OCI-LY7 (cell line): Measurements from ENCODE around the gene MEMO1. TPM values are rescaled to one million over a fixed set of nuclear protein-coding genes. Genes with fewer than 3 reads are reported as not detected.
"Not testable (repeated sequence)": the region's sequence is repeated elsewhere in the genome, so short reads cannot be mapped to it uniquely, and the experiment has no call there.

Source experiments
- BruUV-seq: library from RNA; stranded (reverse); fragments of 400-500 nt; replicated peaks from 2 replicates; lab custom pipeline; 2021; lab: Mats Ljungman, UMichigan
- CTCF ChIA-PET: fragments of 300-600 bp; sonication (Branson Sonifier 250); formaldehyde crosslinking; loops from one replicate; lab custom pipeline; 2022; ENCODE audit warnings: antibody characterized with exemption; ENCODE audit not compliant: unreplicated experiment; lab: Charles Lee
- POLR2A ChIA-PET: fragments of 300-600 bp; sonication (Branson Sonifier 250); formaldehyde crosslinking; loops from one replicate; lab custom pipeline; 2022; ENCODE audit warnings: antibody characterized with exemption; lab: Charles Lee
- DNase-seq: peaks from one replicate; pipeline ENCODE4 v3.0.0-alpha.2; 2015; ENCODE audit warnings: low spot score
- H2AFZ ChIP-seq: fragments of 200-600 bp; sonication (generic), shearing (Covaris generic); 2 replicates; pipeline ENCODE4 v1.6.1; 2014; ENCODE audit warnings: mild to moderate bottlenecking, antibody characterized with exemption, low read length, moderate library complexity
- H3K27ac ChIP-seq: fragments of 200-600 bp; sonication (generic); 2 replicates; pipeline ENCODE4 v1.5.1; 2014; ENCODE audit warnings: mixed run types, low read depth, mild to moderate bottlenecking, moderate library complexity, low read length, inconsistent platforms; ENCODE audit not compliant: poor library complexity, severe bottlenecking
- H3K36me3 ChIP-seq: fragments of 200-600 bp; sonication (generic); 2 replicates; pipeline ENCODE4 v1.6.1; 2014; ENCODE audit warnings: mild to moderate bottlenecking, antibody characterized with exemption, low read length, moderate library complexity, mixed read lengths; ENCODE audit not compliant: insufficient read depth
- H3K4me1 ChIP-seq: fragments of 200-600 bp; sonication (generic); 2 replicates; pipeline ENCODE4 v1.5.1; 2014; ENCODE audit warnings: mild to moderate bottlenecking, low read length; ENCODE audit not compliant: insufficient read depth, poor library complexity, severe bottlenecking
- H3K4me2 ChIP-seq: fragments of 200-600 bp; sonication (generic); 2 replicates; pipeline ENCODE4 v1.6.1; 2014; ENCODE audit warnings: mild to moderate bottlenecking, low read length
- H3K4me3 ChIP-seq: fragments of 200-600 bp; sonication (generic); 2 replicates; pipeline ENCODE4 v1.5.1; 2014; ENCODE audit warnings: mild to moderate bottlenecking, low read depth, low read length; ENCODE audit not compliant: poor library complexity, severe bottlenecking
- H3K79me2 ChIP-seq: fragments of 200-600 bp; sonication (generic); 2 replicates; pipeline ENCODE4 v1.6.1; 2016; ENCODE audit warnings: low read depth, mild to moderate bottlenecking, low read length, moderate library complexity, mixed read lengths; ENCODE audit not compliant: insufficient read depth
- H3K9me2 ChIP-seq: fragments of 200-600 bp; sonication (generic); 2 replicates; pipeline ENCODE4 v1.6.1; 2016; ENCODE audit warnings: mild to moderate bottlenecking, low read length, mixed read lengths; ENCODE audit not compliant: insufficient read depth
- H3K9me3 ChIP-seq: fragments of 200-600 bp; sonication (generic); 2 replicates; pipeline ENCODE4 v1.6.1; 2014; ENCODE audit warnings: mild to moderate bottlenecking, mixed run types, low read length, mixed read lengths
- H4K20me1 ChIP-seq: fragments of 200-600 bp; sonication (generic); 2 replicates; pipeline ENCODE4 v1.6.1; 2014; ENCODE audit warnings: mild to moderate bottlenecking, antibody characterized with exemption, low read length, moderate library complexity, mixed read lengths; ENCODE audit not compliant: insufficient read depth
- EZH2phosphoT487 ChIP-seq: fragments of 200-600 bp; sonication (generic); IDR thresholded peaks from 2 replicates; pipeline ENCODE4 v1.6.1; 2018; ENCODE audit warnings: low read depth, borderline replicate concordance, mild to moderate bottlenecking, mixed run types, antibody characterized with exemption, low read length, moderate library complexity, mixed read lengths
- intact Hi-C: fragments of 100-400 bp; cut with micrococcal nuclease; formaldehyde crosslinking; loops from one replicate; pipeline ENCODE4 v1.10.0; 2022; ENCODE audit not compliant: unreplicated experiment
- total RNA-seq, 2 experiments: library from RNA; depleted of rRNA in 1 of 2; stranded (reverse); fragments of >200 nt in 1 of 2; shearing (Covaris generic) in 1 of 2; gene quantifications; 2 replicates each; pipeline ENCODE4 v1.2.3, GENCODE V29; 2014 to 2022
- TF ChIP-seq, protein P1 (sequence below): fragments of 200-600 bp; sonication (generic); conservative IDR thresholded peaks from 2 replicates; pipeline ENCODE4 v1.5.1; 2014; ENCODE audit warnings: mild to moderate bottlenecking, antibody characterized with exemption, low read length, moderate library complexity, mixed read lengths

The MEMO1 gene
- total RNA-seq, 2 experiments from 2014 or later = 24.0 to 54.0 TPM

DNA sequence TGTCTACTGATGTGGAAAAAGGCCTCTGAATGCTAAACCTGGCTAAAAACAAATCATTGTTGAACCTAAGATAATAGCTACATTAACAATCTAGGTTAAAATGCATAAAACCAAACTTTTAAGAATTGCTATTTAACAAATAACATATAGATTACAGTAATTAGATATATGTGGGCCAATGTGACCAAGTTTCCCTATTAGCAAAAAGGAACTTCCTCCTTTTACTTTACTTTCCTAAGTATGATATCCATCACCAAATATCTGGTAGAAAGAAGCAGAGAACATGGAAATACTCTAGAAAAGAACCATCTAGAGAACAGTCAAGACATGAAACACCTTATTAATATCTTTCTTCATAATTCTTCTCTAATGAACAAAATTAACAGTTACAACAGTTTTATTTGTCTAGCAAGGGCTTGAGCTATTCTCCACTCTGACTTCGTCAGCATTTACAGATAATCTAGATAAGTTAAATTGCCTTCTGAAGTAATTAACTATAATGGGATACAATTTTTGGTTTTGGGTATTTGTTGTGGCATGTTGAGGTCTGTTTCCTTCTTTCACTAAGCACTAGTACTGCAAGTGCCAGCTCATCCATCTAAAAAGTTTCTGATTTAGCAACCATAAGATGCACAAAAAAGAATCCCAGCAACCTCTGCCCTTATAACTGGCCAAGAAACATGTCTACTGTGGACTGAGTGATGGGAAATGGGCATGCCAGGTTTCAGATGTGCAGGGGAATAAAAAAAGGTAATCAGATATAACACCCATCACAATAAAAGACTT is 53.3 kb downstream of the MEMO1 start:
- Histone ChIP-seq H3K4me1 (no peaks in the 10 kb centered on the region), H3K36me3 (peaks cover 20% of the 10 kb centered on the region), H3K9me2 (no peaks in the 10 kb centered on the region), H3K4me2 (no peak overlapping the region), H3K79me2 (peaks cover 93% of the 10 kb centered on the region), H3K9me3 (no peaks in the 10 kb centered on the region), H4K20me1 (peaks cover 3% of the 10 kb centered on the region; the same call in 1 of the 2 replicates), H3K4me3 (no peak overlapping the region), H3K27ac (no peak overlapping the region), H2AFZ (no peak overlapping the region)
- TSS peak; percentile 34 for BruUV-seq
- POLR2A ChIA-PET = interaction anchor here (0.6 kb wide), 1 partner anchor 43 kb away, joined by 3 read pairs; no protein-coding TSS in a partner anchor
- intact Hi-C loops = no loop called here
- TF ChIP-seq EZH2phosphoT487 = no peak
- TF ChIP-seq, protein P1, sequence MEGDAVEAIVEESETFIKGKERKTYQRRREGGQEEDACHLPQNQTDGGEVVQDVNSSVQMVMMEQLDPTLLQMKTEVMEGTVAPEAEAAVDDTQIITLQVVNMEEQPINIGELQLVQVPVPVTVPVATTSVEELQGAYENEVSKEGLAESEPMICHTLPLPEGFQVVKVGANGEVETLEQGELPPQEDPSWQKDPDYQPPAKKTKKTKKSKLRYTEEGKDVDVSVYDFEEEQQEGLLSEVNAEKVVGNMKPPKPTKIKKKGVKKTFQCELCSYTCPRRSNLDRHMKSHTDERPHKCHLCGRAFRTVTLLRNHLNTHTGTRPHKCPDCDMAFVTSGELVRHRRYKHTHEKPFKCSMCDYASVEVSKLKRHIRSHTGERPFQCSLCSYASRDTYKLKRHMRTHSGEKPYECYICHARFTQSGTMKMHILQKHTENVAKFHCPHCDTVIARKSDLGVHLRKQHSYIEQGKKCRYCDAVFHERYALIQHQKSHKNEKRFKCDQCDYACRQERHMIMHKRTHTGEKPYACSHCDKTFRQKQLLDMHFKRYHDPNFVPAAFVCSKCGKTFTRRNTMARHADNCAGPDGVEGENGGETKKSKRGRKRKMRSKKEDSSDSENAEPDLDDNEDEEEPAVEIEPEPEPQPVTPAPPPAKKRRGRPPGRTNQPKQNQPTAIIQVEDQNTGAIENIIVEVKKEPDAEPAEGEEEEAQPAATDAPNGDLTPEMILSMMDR = no peak
- no peak for DNase-seq
- CTCF ChIA-PET = no interaction called here

DNA sequence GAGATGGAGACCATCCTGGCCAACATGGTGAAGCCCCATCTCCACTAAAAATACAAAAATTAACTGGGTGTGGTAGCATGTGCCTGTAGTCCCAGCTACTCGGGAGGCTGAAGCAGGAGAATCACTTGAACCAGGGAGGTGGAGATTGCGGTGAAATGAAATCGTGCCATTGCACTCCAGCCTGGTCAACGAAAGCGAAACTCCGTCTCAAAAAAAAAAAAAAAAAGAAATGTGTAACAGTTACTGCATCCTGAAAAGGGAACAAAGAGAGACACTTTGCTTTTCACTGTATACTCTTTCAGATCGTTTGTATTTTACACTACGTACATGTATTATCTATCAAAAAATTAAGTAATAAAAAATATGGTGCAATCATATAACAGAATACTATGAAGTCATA is 53.9 kb downstream of the MEMO1 start:
- H3K36me3 ChIP-seq = peaks cover 20% of the 10 kb centered on the region
- H4K20me1 ChIP-seq, H3K27ac ChIP-seq, H3K4me2 ChIP-seq, H3K4me3 ChIP-seq, BruUV-seq, H3K9me3 ChIP-seq, H3K9me2 ChIP-seq, intact Hi-C loops, H3K4me1 ChIP-seq, CTCF ChIA-PET, H2AFZ ChIP-seq, DNase-seq: not testable (repeated sequence)
- POLR2A ChIA-PET = interaction anchor here (0.6 to 0.7 kb wide), 3 partner anchors 12 to 63 kb away, joined by 3 to 4 read pairs (median 3); no protein-coding TSS in a partner anchor
- peaks cover 93% of the 10 kb centered on the region for H3K79me2 ChIP-seq

DNA sequence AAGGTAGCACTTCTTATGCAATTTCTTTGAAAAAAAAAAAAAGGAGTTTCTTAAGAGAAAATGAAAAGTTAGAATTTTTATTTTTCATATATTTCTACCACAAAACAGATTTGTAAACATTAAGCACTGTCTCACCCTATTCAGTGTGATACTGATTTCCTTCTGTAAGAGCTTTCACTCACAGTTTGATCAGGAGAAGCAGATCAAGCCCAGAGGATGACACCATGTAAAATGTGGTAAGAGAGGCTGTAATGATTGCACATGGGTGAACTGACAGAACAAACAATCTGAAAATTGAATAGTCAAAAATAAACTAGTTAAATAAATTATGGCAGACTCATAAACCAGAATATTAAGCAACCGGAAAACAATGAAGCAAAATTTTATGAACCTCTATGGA is 54.5 kb downstream of the MEMO1 start:
- H3K79me2 ChIP-seq = peaks cover 93% of the 10 kb centered on the region
- H2AFZ ChIP-seq = no peak overlapping the region
- H3K4me3 ChIP-seq = no peak overlapping the region
- no peak for DNase-seq
- peaks cover 3% of the 10 kb centered on the region; the same call in 1 of the 2 replicates for H4K20me1 ChIP-seq
- ChIA-PET POLR2A (interaction anchor here (0.5 to 0.7 kb wide), 3 partner anchors 13 to 64 kb away, joined by 3 to 4 read pairs (median 4); no protein-coding TSS in a partner anchor), CTCF (no interaction called here)
- H3K9me3 ChIP-seq = no peaks in the 10 kb centered on the region
- H3K36me3 ChIP-seq = peaks cover 20% of the 10 kb centered on the region
- H3K4me1 ChIP-seq = no peaks in the 10 kb centered on the region
- TF ChIP-seq, protein P1 = no peak
- TF ChIP-seq EZH2phosphoT487 = no peak
- H3K4me2 ChIP-seq = no peak overlapping the region
- H3K27ac ChIP-seq = no peak overlapping the region
- BruUV-seq = no TSS peak
- no peaks in the 10 kb centered on the region for H3K9me2 ChIP-seq
- intact Hi-C loops = no loop called here

DNA sequence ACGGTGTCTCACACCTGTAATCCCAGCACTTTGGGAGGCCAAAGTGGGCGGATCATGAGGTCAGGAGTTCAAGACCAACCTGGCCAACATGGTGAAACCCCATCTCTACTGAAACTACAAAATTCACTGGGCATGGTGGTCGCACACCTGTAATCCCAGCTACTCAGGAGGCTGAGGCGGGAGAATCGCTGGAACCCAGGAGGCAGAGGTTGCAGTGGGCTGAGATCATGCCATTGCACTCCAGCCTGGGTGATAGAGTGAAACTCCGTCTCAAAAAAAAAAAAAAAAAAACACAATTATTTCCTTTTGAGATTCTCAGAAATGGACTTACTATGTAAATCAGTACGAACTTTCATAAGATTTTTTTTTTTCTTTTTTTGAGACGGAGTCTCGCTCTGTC is 57.7 kb downstream of the MEMO1 start:
- BruUV-seq, H3K4me3 ChIP-seq, CTCF ChIA-PET, H3K4me2 ChIP-seq, H3K9me2 ChIP-seq, DNase-seq, intact Hi-C loops, H3K9me3 ChIP-seq, H4K20me1 ChIP-seq, H3K27ac ChIP-seq, H2AFZ ChIP-seq, H3K4me1 ChIP-seq: not testable (repeated sequence)
- Histone ChIP-seq H3K36me3 (peaks cover 20% of the 10 kb centered on the region), H3K79me2 (peaks cover 93% of the 10 kb centered on the region)
- POLR2A ChIA-PET = interaction anchor here (0.7 to 1.7 kb wide), 4 partner anchors 14 to 249 kb away, joined by 3 to 9 read pairs (median 4); no protein-coding TSS in a partner anchor
